Activated CD4-positive, alpha-beta T cell treated with anti-CD3 and anti-CD28 coated beads, Interleukin-2, amount 50 U/mL, for 1 hour (primary cell): ENCODE results near the gene DOCK6.

Experiments
- DNase-seq: peaks from one replicate; pipeline ENCODE4 v3.0.0-alpha.2; 2020

The DOCK6 gene

GRCh38 chr19:11274533-11275086 is 12.3 kb upstream of the DOCK6 start:
- DNase-seq = no peak

- no peak for DNase-seq
Measured at GRCh38 chr19:11273989-11274388, 11.7 kb upstream of the DOCK6 start.

DNA sequence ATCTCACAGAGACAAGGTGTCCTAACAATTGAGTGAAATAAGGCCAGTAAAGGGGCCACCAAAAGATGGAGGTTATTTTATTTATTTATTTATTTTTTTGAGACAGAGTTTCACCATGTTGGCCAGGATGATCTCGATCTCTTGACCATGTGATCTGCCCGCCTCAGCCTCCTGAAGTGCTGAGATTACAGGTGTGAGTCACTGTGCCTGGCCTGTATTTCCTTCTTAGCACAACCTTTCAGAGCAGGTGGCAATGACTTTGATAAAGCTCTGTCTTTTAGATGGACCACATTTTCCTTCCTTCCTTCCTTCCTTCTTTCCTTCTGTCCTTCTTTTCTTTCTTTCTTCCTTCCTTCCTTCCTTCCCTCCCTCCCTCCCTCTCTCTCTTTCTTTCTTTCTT is 11.0 kb upstream of the DOCK6 start:
- DNase-seq = no peak

- no peak for DNase-seq
Measured at GRCh38 chr19:11269408-11269807, 7.1 kb upstream of the DOCK6 start.

DNA sequence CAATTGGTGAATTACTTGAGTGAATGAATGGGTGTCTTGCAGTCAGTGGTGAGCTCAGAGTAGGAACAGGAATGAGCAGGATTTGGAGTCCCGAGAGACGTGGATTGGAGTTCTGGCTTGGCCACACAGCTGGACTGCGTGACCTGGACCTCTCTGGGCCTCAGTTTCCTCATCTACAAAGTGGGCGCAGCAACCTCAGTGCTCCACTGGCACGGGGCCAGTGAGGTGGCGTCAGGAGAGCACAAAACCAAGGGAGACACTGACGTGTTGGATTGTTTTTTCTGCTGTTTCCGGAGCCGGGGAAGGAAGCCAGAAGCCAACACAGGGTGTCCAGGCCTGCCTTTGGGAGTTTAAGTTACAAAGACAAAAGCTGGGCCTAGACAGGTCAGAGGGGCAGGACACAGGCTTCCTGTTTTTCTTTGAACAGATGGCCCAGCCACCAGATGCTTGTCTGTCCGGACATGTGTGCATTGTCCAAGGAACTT is 6.5 kb upstream of the DOCK6 start:
- no peak for DNase-seq

DNA sequence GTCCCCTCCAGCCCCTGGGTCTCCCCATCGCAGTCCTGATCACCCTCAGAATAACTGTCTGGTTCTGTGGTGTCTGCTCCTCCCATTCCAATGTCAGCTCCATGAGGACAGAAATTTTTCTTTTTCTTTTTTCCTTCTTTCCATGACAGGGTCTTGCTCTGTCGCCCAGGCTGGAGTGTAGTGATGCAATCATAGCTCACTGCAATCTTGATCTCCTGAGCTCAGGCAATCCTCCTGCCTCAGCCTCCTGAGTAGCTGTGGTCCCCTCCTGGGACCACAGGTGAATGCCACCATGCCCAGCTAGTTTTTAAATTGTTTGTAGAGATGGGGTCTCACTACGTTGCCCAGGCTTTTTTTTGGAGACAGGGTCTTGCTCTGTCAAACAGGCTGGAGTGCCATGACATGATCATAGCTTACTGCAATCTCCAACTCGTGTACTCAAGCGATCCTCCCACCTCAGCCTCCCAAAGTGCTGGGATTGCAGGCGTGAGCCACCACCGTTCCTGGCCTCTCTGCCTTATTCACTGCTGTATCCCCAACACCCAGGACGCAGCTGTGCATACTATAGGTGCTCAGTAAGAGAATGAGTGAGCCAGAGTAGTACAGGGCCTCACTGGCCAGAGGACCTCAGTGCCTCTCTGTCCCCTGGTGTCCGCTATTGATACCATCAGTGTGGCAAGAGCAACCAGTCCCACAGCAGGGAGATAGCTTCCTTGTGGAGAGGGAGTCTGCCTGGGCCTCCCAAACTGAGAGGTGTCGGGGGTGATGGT is 5.2 kb upstream of the DOCK6 start:
- DNase-seq = no peak

- no peak for DNase-seq
Measured at GRCh38 chr19:11265785-11266236, 3.5 kb upstream of the DOCK6 start.

GRCh38 chr19:11265177-11265784 is 3.0 kb upstream of the DOCK6 start:
- no peak for DNase-seq

DNA sequence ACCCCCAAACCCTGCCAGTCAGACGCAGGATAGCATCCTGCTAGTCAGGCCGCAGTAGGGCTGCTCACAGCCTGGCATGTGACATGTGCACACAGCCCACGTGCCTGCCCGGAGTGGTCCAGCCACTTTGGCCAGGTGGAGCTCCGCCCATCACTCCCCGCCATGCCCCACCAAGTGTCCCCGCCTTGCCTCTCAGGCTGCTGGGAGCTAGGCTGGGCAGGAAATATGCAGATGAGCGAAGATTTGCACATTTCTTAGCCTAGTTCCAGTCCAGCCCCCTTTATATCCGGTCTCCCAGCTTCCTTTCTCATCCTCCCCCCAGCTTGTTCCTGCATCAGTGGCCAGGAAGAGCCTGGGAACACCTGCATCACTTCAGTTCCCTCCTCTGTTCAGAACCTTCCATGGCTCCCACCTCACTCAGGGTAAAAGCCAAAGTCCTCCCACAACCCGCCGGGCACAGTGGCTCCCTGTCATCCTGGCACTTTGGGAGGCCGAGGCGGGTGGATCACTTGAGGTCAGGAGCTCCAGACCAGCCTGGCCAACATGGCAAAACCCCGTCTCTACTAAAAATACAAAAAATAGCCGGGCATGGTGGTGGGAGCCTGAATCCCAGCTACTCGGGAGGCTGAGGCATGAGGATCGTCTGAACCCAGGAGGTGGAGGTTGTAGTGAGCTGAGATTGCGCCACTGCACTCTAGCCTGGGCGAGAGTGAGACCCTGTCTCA is 2.3 kb upstream of the DOCK6 start:
- DNase-seq = no peak

- no peak for DNase-seq
Measured at GRCh38 chr19:11263726-11264125, 1.4 kb upstream of the DOCK6 start.

- DNase-seq = no peak
Measured at GRCh38 chr19:11261431-11261970, 823 bp downstream of the DOCK6 start.

DNA sequence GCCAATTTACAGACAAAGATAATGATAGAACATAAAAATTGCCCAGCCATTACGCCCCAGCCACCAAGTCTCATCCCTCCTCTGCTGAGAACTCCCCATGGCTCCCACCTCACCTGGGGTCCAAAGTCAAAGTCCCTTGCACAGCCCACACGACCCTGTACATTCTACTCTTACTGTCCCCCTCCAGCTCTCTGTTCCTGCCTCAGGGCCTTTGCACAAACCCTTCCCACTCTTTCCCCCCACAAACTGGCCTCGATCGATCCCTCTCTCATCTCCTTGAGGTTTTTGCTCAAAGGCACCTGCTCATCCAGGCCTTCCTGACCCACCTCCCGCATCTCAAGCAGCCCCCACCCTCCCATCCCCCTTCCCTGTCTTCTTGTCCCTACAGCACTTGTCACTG is 1.3 kb downstream of the DOCK6 start:
- no peak for DNase-seq

- no peak for DNase-seq
Measured at GRCh38 chr19:11257846-11258380, 4.4 kb downstream of the DOCK6 start.

GRCh38 chr19:11256189-11256588 is 6.1 kb downstream of the DOCK6 start:
- DNase-seq = no peak

- no peak for DNase-seq
Measured at GRCh38 chr19:11254666-11255065, 7.7 kb downstream of the DOCK6 start.

- DNase-seq = no peak
Measured at GRCh38 chr19:11252665-11253355, 9.5 kb downstream of the DOCK6 start.

DNA sequence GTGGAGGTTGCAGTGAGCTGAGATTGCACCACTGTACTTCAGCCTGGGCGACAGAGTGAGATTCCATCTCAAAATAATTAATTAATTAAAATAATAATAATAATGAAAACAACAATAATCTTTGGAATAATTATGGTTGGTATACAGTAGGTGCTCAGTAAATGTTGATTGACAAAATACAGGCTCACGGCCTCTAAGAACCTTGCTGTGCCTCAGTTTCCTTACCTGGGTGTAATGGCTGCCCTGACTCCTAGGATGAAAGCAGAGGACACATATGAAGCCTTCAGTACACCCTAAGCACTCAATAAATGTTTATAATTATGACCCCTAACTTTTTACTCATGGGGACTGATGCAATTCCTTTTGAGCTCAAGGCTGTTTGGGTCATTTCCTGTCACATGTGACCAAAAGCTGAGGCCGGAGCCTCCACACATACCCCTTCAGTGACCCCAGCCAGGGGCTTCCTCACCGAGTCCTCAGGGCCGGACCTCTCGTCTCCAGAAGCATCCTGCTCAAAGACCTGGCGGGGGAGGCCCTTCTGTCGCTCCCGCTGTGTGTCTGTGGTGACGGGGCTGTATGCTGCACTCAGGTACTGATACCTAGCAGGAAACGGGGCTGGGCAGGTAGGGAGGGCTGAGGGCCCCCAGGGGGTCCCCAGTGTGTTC is 10.5 kb downstream of the DOCK6 start:
- DNase-seq = no peak

- no peak for DNase-seq
Measured at GRCh38 chr19:11251217-11251616, 11.1 kb downstream of the DOCK6 start.

DNA sequence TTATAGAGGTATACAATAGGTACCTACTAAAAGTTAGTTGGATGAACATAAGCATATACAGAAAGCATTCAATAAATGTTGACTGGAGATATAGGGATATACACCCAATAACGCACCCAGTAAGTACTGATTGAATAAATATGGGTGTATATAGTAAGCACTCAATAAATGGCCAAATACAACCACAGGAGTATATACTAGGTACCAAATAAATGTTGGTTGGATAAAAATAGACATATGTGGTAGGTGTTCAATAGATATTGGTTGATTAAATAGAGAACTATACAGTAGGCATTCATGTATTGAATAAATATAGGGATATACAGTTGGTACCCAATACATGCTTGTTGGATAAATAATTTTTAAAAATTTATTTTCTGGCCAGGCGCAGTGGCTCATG is 13.5 kb downstream of the DOCK6 start:
- DNase-seq = no peak

GRCh38 chr19:11247934-11248333 is 14.4 kb downstream of the DOCK6 start:
- no peak for DNase-seq

DNA sequence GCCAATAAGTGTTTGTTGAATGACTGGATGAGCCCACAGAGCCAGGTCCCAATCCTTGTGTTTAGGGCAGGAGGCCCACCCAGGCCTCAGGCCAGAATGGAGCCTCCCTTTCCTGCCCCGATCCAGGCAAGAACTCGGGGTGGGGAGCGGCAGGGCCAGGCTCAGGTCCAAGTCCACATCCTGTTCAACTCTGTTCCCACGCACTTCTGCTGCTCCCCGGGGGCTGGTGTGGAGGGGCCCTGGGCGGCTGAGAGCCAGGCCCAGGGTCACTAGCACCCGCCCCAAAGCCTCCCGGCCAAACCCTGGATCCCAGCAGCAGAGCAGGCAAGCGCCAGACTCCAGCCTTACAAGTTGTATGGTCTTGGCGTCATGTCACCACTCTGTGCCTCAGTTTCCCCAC is 14.9 kb downstream of the DOCK6 start:
- no peak for DNase-seq

GRCh38 chr19:11246941-11247340 is 15.4 kb downstream of the DOCK6 start:
- no peak for DNase-seq
